Peyer's patch (tissue), 4 donors: Measurements from ENCODE around the gene OCA2.

Source experiments
- POLR2A ChIP-seq, 2 donors: fragments of 450-650 bp; IDR thresholded peaks; one replicate each; pipeline ENCODE4 v1.5.1; 2017; ENCODE audit warnings: antibody characterized with exemption in 2 of 2, mild to moderate bottlenecking in 2 of 2, moderate library complexity in 2 of 2
- TF ChIP-seq, protein P1 (sequence below), 6 experiments: fragments of 450-650 bp in 4 of 6; fragments of 200-600 bp in 2 of 6; sonication (generic) in 1 of 6; IDR thresholded peaks; one replicate each; pipeline ENCODE4 v1.5.1; 2017 to 2019; ENCODE audit warnings: antibody characterized with exemption in 6 of 6, mild to moderate bottlenecking in 3 of 6, moderate library complexity in 1 of 6

DNA sequence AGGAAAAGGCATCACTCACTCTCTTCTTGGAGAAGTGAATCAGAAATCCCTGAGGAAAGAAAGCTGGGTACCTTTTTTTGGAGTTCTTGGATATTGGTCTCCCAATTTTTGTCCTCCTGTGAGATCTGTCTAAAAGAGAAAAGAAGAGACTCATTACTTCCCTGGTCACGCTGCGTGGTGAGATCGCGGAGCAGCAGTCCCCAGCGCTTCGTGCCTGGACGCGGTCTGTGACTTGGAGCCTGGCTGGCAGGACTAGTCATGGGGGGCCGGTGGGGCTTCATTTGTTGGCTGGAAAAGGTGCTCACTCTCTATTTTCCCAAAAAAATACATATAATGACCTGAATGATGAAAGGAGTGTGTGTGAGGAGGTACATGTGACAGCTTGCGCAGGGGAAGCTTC is 144.0 kb downstream of the OCA2 start:
- TF ChIP-seq, protein P1, sequence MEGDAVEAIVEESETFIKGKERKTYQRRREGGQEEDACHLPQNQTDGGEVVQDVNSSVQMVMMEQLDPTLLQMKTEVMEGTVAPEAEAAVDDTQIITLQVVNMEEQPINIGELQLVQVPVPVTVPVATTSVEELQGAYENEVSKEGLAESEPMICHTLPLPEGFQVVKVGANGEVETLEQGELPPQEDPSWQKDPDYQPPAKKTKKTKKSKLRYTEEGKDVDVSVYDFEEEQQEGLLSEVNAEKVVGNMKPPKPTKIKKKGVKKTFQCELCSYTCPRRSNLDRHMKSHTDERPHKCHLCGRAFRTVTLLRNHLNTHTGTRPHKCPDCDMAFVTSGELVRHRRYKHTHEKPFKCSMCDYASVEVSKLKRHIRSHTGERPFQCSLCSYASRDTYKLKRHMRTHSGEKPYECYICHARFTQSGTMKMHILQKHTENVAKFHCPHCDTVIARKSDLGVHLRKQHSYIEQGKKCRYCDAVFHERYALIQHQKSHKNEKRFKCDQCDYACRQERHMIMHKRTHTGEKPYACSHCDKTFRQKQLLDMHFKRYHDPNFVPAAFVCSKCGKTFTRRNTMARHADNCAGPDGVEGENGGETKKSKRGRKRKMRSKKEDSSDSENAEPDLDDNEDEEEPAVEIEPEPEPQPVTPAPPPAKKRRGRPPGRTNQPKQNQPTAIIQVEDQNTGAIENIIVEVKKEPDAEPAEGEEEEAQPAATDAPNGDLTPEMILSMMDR (IDR thresholded peaks at IDR 0.05): no peak
- TF ChIP-seq POLR2A (IDR thresholded peaks at IDR 0.05): no peak
